ENCODE data around the gene A2ML1. TPM values are rescaled to one million over a fixed set of nuclear protein-coding genes. Genes with fewer than 3 reads are reported as not detected.
A peak's percentile ranks its signal among the peaks of the same experiment; 100 is the strongest.
"Not testable (repeated sequence)": the region's sequence is repeated elsewhere in the genome, so short reads cannot be mapped to it uniquely, and the experiment has no call there.

The A2ML1 gene
- polyA plus RNA-seq, 3 donors, result 0.08 to 0.12 (median 0.09) TPM

- DNase-seq (ENCODE audit: extremely low read depth in 1 of 11, low read depth in 9 of 11, low spot score in 4 of 11), result no peak
Observed at GRCh38 chr12:8841778-8842177, 19.4 kb downstream of the A2ML1 start.

GRCh38 chr12:8844665-8845064, 22.2 kb downstream of the A2ML1 start:
- peak in 5 of 11 donors; percentile 8 to 38 (median 17) for DNase-seq (ENCODE audit: extremely low read depth in 1 of 11, low read depth in 9 of 11, low spot score in 4 of 11)

GRCh38 chr12:8846305-8846704, 23.9 kb downstream of the A2ML1 start:
- DNase-seq (ENCODE audit: extremely low read depth in 1 of 11, low read depth in 9 of 11, low spot score in 4 of 11), result no peak

GRCh38 chr12:8847435-8847834, 25.0 kb downstream of the A2ML1 start:
- DNase-seq (ENCODE audit: extremely low read depth in 1 of 11, low read depth in 9 of 11, low spot score in 4 of 11), result no peak

- no peak for DNase-seq (ENCODE audit: extremely low read depth in 1 of 11, low read depth in 9 of 11, low spot score in 4 of 11)
Observed at GRCh38 chr12:8849876-8850275, 27.5 kb downstream of the A2ML1 start.

GRCh38 chr12:8852119-8852518, 29.7 kb downstream of the A2ML1 start:
- DNase-seq (ENCODE audit: extremely low read depth in 1 of 11, low read depth in 9 of 11, low spot score in 4 of 11), result no peak

- DNase-seq (ENCODE audit: extremely low read depth in 1 of 11, low read depth in 9 of 11, low spot score in 4 of 11), result no peak
Observed at GRCh38 chr12:8855891-8856290, 33.5 kb downstream of the A2ML1 start.

- DNase-seq (ENCODE audit: extremely low read depth in 1 of 11, low read depth in 9 of 11, low spot score in 4 of 11), result not testable (repeated sequence)
Observed at GRCh38 chr12:8859448-8859847, 37.0 kb downstream of the A2ML1 start.

- DNase-seq (ENCODE audit: extremely low read depth in 1 of 11, low read depth in 9 of 11, low spot score in 4 of 11), result peak in 8 of 11 donors; percentile 7 to 34 (median 14)
Observed at GRCh38 chr12:8860165-8860961, 37.9 kb downstream of the A2ML1 start.

- DNase-seq (ENCODE audit: extremely low read depth in 1 of 11, low read depth in 9 of 11, low spot score in 4 of 11), result no peak
Observed at GRCh38 chr12:8866429-8866828, 44.0 kb downstream of the A2ML1 start.

- DNase-seq (ENCODE audit: extremely low read depth in 1 of 11, low read depth in 9 of 11, low spot score in 4 of 11), result no peak
Observed at GRCh38 chr12:8867009-8867408, 44.6 kb downstream of the A2ML1 start.

- DNase-seq (ENCODE audit: extremely low read depth in 1 of 11, low read depth in 9 of 11, low spot score in 4 of 11), result no peak
Observed at GRCh38 chr12:8867786-8868185, 45.4 kb downstream of the A2ML1 start.

GRCh38 chr12:8870586-8870985, 48.2 kb downstream of the A2ML1 start:
- DNase-seq (ENCODE audit: extremely low read depth in 1 of 11, low read depth in 9 of 11, low spot score in 4 of 11), result no peak

- DNase-seq (ENCODE audit: extremely low read depth in 1 of 11, low read depth in 9 of 11, low spot score in 4 of 11), result no peak
Observed at GRCh38 chr12:8871068-8871467, 48.6 kb downstream of the A2ML1 start.

GRCh38 chr12:8876887-8877286, 54.5 kb downstream of the A2ML1 start:
- no peak for DNase-seq (ENCODE audit: extremely low read depth in 1 of 11, low read depth in 9 of 11, low spot score in 4 of 11)

GRCh38 chr12:8886502-8887284, 64.3 kb downstream of the A2ML1 start:
- no peak for DNase-seq (ENCODE audit: extremely low read depth in 1 of 11, low read depth in 9 of 11, low spot score in 4 of 11)

GRCh38 chr12:8887285-8887715, 64.9 kb downstream of the A2ML1 start:
- DNase-seq (ENCODE audit: extremely low read depth in 1 of 11, low read depth in 9 of 11, low spot score in 4 of 11), result no peak

- peak in 8 of 11 donors; percentile 50 to 73 (median 62) for DNase-seq (ENCODE audit: extremely low read depth in 1 of 11, low read depth in 9 of 11, low spot score in 4 of 11)
Observed at GRCh38 chr12:8890313-8891085, 68.1 kb downstream of the A2ML1 start.

GRCh38 chr12:8891976-8892375, 69.6 kb downstream of the A2ML1 start:
- no peak for DNase-seq (ENCODE audit: extremely low read depth in 1 of 11, low read depth in 9 of 11, low spot score in 4 of 11)

- no peak for DNase-seq (ENCODE audit: extremely low read depth in 1 of 11, low read depth in 9 of 11, low spot score in 4 of 11)
Observed at GRCh38 chr12:8894378-8894777, 72.0 kb downstream of the A2ML1 start.

All from renal cortex interstitium (tissue), 11 donors.